GM18507 (cell line): ENCODE measurements around the gene LTA4H.

ENCODE experiments used
- DNase-seq: peaks from one replicate; pipeline ENCODE4 v3.0.0; 2011; ENCODE audit warnings: low read depth; ENCODE audit not compliant: insufficient read length; ENCODE audit errors: extremely low spot score
- FAIRE-seq: peaks from 2 replicates; lab custom pipeline; 2011; peaks lifted over from hg19 to GRCh38; lab: Jason Lieb, UNC

LTA4H gene

GRCh38 chr12:95997276-95997675 lies 38.1 kb downstream of the LTA4H start:
- FAIRE-seq (no peak), DNase-seq (no peak)

GRCh38 chr12:95996034-95996658 lies 39.2 kb downstream of the LTA4H start, which contains the start of gene HAL:
Gene HAL, minus strand, starts transcription at chr12:95996344. Its CDS starts 434 bp downstream, at chr12:95995910.
- DNase-seq (no peak), FAIRE-seq (no peak)

- DNase-seq = no peak
- no peak for FAIRE-seq
Measured at GRCh38 chr12:95995238-95996031, 40.0 kb downstream of the LTA4H start.

GRCh38 chr12:95994476-95994875 lies 40.9 kb downstream of the LTA4H start:
- no peak for FAIRE-seq
- no peak for DNase-seq

GRCh38 chr12:95993907-95994306 lies 41.5 kb downstream of the LTA4H start:
- DNase-seq = no peak

GRCh38 chr12:95990136-95990535 lies 45.3 kb downstream of the LTA4H start:
- FAIRE-seq = no peak
- DNase-seq = no peak

More at GRCh38 chr12:95993907-95994306, 41.5 kb downstream of the LTA4H start:
- no peak for FAIRE-seq

GRCh38 chr12:95989504-95990123 lies 45.8 kb downstream of the LTA4H start:
- no peak for FAIRE-seq
- no peak for DNase-seq

GRCh38 chr12:95988506-95989275 lies 46.7 kb downstream of the LTA4H start:
- FAIRE-seq (no peak), DNase-seq (no peak)

GRCh38 chr12:95986635-95987570 lies 48.5 kb downstream of the LTA4H start:
- no peak for DNase-seq
- FAIRE-seq = no peak

- no peak for FAIRE-seq
- DNase-seq = no peak
Measured at GRCh38 chr12:95984682-95985081, 50.7 kb downstream of the LTA4H start.

- DNase-seq (no peak), FAIRE-seq (no peak)
Measured at GRCh38 chr12:95982602-95983001, 52.8 kb downstream of the LTA4H start.

GRCh38 chr12:95980437-95980836 lies 55.0 kb downstream of the LTA4H start:
- no peak for DNase-seq
- FAIRE-seq = no peak

- FAIRE-seq = no peak
Measured at GRCh38 chr12:95978774-95979173, 56.6 kb downstream of the LTA4H start.

GRCh38 chr12:95978351-95978750 lies 57.0 kb downstream of the LTA4H start:
- no peak for DNase-seq
- no peak for FAIRE-seq

More at GRCh38 chr12:95978774-95979173, 56.6 kb downstream of the LTA4H start:
- no peak for DNase-seq

GRCh38 chr12:95977764-95978305 lies 57.6 kb downstream of the LTA4H start:
- FAIRE-seq (no peak), DNase-seq (no peak)

- no peak for FAIRE-seq
- no peak for DNase-seq
Measured at GRCh38 chr12:95976416-95976832, 59.0 kb downstream of the LTA4H start.

GRCh38 chr12:95975491-95975890 lies 59.9 kb downstream of the LTA4H start:
- DNase-seq (no peak), FAIRE-seq (no peak)

GRCh38 chr12:95974358-95974757 lies 61.0 kb downstream of the LTA4H start:
- FAIRE-seq = no peak
- DNase-seq = no peak
